GM13977 (cell line): ENCODE results near the gene SYNDIG1.

Experiments
- DNase-seq: peaks from one replicate; pipeline ENCODE4 v3.0.0; 2012; ENCODE audit warnings: low spot score
- in situ Hi-C: fragments of 300-500 bp; cut with MboI; formaldehyde crosslinking; loops from one replicate; pipeline ENCODE4 v1.12.0; 2022; ENCODE audit warnings: low sequenced_read_pairs, low pct_unique_long_range_greater_than_20kb, mixed read lengths, inconsistent platforms; ENCODE audit not compliant: unreplicated experiment
- TF ChIP-seq, protein P1 (sequence below): IDR thresholded peaks from 2 replicates; pipeline ENCODE4 v1.5.1; 2012; ENCODE audit warnings: mild to moderate bottlenecking, control low read depth; ENCODE audit not compliant: insufficient read depth; ENCODE audit errors: extremely low read depth, missing control alignments

SYNDIG1 gene

GRCh38 chr20:24704899-24705298 is 235.5 kb downstream of the SYNDIG1 start:
- TF ChIP-seq, protein P1, sequence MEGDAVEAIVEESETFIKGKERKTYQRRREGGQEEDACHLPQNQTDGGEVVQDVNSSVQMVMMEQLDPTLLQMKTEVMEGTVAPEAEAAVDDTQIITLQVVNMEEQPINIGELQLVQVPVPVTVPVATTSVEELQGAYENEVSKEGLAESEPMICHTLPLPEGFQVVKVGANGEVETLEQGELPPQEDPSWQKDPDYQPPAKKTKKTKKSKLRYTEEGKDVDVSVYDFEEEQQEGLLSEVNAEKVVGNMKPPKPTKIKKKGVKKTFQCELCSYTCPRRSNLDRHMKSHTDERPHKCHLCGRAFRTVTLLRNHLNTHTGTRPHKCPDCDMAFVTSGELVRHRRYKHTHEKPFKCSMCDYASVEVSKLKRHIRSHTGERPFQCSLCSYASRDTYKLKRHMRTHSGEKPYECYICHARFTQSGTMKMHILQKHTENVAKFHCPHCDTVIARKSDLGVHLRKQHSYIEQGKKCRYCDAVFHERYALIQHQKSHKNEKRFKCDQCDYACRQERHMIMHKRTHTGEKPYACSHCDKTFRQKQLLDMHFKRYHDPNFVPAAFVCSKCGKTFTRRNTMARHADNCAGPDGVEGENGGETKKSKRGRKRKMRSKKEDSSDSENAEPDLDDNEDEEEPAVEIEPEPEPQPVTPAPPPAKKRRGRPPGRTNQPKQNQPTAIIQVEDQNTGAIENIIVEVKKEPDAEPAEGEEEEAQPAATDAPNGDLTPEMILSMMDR = no peak
- in situ Hi-C loops = no loop called here
- no peak for DNase-seq

- DNase-seq = no peak
- TF ChIP-seq, protein P1 = no peak
- in situ Hi-C loops = no loop called here
Observed at GRCh38 chr20:24705486-24705885, 236.1 kb downstream of the SYNDIG1 start.

- TF ChIP-seq, protein P1 = no peak
- in situ Hi-C loops = no loop called here
- DNase-seq = no peak
Observed at GRCh38 chr20:24708411-24709295, 239.2 kb downstream of the SYNDIG1 start.
